Ovary (tissue), 3 donors: ENCODE data around the gene SLC1A2.

Experiments
- EP300 ChIP-seq: sonication (generic); formaldehyde crosslinking; IDR thresholded peaks from one replicate; pipeline ENCODE4 v1.6.1; 2017; ENCODE audit warnings: antibody characterized with exemption
- POLR2A ChIP-seq: fragments of 450-650 bp; IDR thresholded peaks from one replicate; pipeline ENCODE4 v1.6.1; 2017; ENCODE audit warnings: antibody characterized with exemption, mild to moderate bottlenecking, moderate library complexity
- TF ChIP-seq, protein P1 (sequence below), 3 donors: fragments of 450-650 bp in 2 of 3; fragments of 200-600 bp in 1 of 3; IDR thresholded peaks; one replicate each; pipeline versions ENCODE4 v1.5.1 to v1.8.0; 2016 to 2022; ENCODE audit warnings: antibody characterized with exemption in 3 of 3, mild to moderate bottlenecking in 1 of 3
- donor health status: DM: no; HTN: no; CAD: no.

DNA sequence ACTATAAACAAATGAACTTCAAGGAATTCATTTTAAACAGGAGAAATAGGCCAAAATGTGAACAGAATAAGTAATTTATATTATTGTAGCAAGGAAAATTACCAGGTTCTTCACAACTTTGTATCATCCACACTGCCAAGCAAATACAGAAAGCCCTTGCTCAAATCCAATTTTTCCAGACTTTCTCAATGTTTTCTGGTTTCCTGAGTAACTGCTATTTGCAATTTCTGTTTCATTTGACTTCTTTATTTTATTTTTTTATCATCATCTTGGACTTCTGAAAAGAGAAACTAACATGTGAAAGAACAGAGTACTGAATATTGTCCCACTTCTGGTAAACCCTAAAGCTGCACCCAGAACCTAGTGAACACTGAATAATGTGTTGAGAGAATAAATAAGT, 61.0 kb downstream of the SLC1A2 start:
- TF ChIP-seq, protein P1, sequence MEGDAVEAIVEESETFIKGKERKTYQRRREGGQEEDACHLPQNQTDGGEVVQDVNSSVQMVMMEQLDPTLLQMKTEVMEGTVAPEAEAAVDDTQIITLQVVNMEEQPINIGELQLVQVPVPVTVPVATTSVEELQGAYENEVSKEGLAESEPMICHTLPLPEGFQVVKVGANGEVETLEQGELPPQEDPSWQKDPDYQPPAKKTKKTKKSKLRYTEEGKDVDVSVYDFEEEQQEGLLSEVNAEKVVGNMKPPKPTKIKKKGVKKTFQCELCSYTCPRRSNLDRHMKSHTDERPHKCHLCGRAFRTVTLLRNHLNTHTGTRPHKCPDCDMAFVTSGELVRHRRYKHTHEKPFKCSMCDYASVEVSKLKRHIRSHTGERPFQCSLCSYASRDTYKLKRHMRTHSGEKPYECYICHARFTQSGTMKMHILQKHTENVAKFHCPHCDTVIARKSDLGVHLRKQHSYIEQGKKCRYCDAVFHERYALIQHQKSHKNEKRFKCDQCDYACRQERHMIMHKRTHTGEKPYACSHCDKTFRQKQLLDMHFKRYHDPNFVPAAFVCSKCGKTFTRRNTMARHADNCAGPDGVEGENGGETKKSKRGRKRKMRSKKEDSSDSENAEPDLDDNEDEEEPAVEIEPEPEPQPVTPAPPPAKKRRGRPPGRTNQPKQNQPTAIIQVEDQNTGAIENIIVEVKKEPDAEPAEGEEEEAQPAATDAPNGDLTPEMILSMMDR (IDR thresholded peaks at IDR 0.05): no peak
- TF ChIP-seq POLR2A: no peak
- TF ChIP-seq EP300: no peak
